DMS53 treated with DMSO at 0.1 percent for 48 hours (cell line): ENCODE measurements around the gene IQGAP2.
A peak's percentile ranks its signal among the peaks of the same experiment; 100 is the strongest.
"Not testable (repeated sequence)": the region's sequence is repeated elsewhere in the genome, so short reads cannot be mapped to it uniquely, and the experiment has no call there.

Source experiments
- DNase-seq: peaks from one replicate; lab custom pipeline; 2025; ENCODE audit not compliant: unreplicated experiment; lab: John Stamatoyannopoulos, UW

The IQGAP2 gene

GRCh38 chr5:76500633-76501393 is 97.7 kb downstream of the IQGAP2 start:
- DNase-seq, result no peak

- no peak for DNase-seq
Observed at GRCh38 chr5:76503929-76504328, 100.8 kb downstream of the IQGAP2 start.

- DNase-seq, result no peak
Observed at GRCh38 chr5:76504901-76505564, 101.9 kb downstream of the IQGAP2 start.

- DNase-seq, result no peak
Observed at GRCh38 chr5:76513476-76513875, 110.4 kb downstream of the IQGAP2 start.

- no peak for DNase-seq
Observed at GRCh38 chr5:76514292-76514691, 111.2 kb downstream of the IQGAP2 start.

- DNase-seq, result no peak
Observed at GRCh38 chr5:76514713-76515112, 111.6 kb downstream of the IQGAP2 start.

- no peak for DNase-seq
Observed at GRCh38 chr5:76517334-76517733, 114.2 kb downstream of the IQGAP2 start.

GRCh38 chr5:76518246-76518645 is 115.2 kb downstream of the IQGAP2 start:
- not testable (repeated sequence) for DNase-seq

GRCh38 chr5:76521240-76521758 is 118.2 kb downstream of the IQGAP2 start:
- DNase-seq, result no peak

- DNase-seq, result peak; percentile 78
Observed at GRCh38 chr5:76522103-76522935, 119.2 kb downstream of the IQGAP2 start.

- DNase-seq, result no peak
Observed at GRCh38 chr5:76524101-76524835, 121.2 kb downstream of the IQGAP2 start.

- no peak for DNase-seq
Observed at GRCh38 chr5:76524868-76525267, 121.8 kb downstream of the IQGAP2 start.

GRCh38 chr5:76525956-76526355 is 122.9 kb downstream of the IQGAP2 start:
- DNase-seq, result no peak

- no peak for DNase-seq
Observed at GRCh38 chr5:76526950-76527583, 124.0 kb downstream of the IQGAP2 start.

- DNase-seq, result no peak
Observed at GRCh38 chr5:76527685-76528161, 124.6 kb downstream of the IQGAP2 start.

GRCh38 chr5:76528547-76529331 is 125.7 kb downstream of the IQGAP2 start:
- no peak for DNase-seq

- DNase-seq, result no peak
Observed at GRCh38 chr5:76529464-76530344, 126.6 kb downstream of the IQGAP2 start.

GRCh38 chr5:76532052-76532451 is 129.0 kb downstream of the IQGAP2 start:
- DNase-seq, result no peak
